Uterus (tissue), 4 donors: Measurements from ENCODE around the gene AAMP. TPM values are rescaled to one million over a fixed set of nuclear protein-coding genes. Genes with fewer than 3 reads are reported as not detected.
A peak's percentile ranks its signal among the peaks of the same experiment; 100 is the strongest.
"Not testable (repeated sequence)": the region's sequence is repeated elsewhere in the genome, so short reads cannot be mapped to it uniquely, and the experiment has no call there.

ENCODE experiments used
- DNase-seq, 2 donors: peaks; one replicate each; pipeline ENCODE4 v3.0.0-alpha.2; 2019 to 2020
- H3K27ac ChIP-seq, 2 donors: fragments of 200-600 bp; sonication (generic); 1 replicate in 1 of 2; 2 replicates in 1 of 2; pipeline ENCODE4 v1.5.1; 2016 to 2018
- H3K27me3 ChIP-seq, 2 donors: fragments of 200-600 bp; sonication (generic); one replicate each; pipeline ENCODE4 v1.5.1; 2018 to 2019; ENCODE audit warnings: control low read depth in 1 of 2
- H3K36me3 ChIP-seq, 2 donors: fragments of 200-600 bp; sonication (generic); one replicate each; pipeline ENCODE4 v1.5.1; 2019; ENCODE audit warnings: control low read depth in 1 of 2
- H3K4me1 ChIP-seq, 2 donors: fragments of 200-600 bp; sonication (generic); one replicate each; pipeline ENCODE4 v1.5.1; 2018 to 2019; ENCODE audit warnings: control low read depth in 1 of 2
- H3K4me3 ChIP-seq, 2 donors: fragments of 200-600 bp; sonication (generic); 1 replicate in 1 of 2; 2 replicates in 1 of 2; pipeline ENCODE4 v1.5.1; 2018 to 2019; ENCODE audit warnings: mild to moderate bottlenecking in 1 of 2
- H3K9me3 ChIP-seq, 2 donors: fragments of 200-600 bp; sonication (generic); one replicate each; pipeline ENCODE4 v1.5.1; 2019; ENCODE audit warnings: control low read depth in 1 of 2
- CTCF ChIP-seq, 4 experiments: fragments of 200-600 bp in 2 of 4; fragments of 450-650 bp in 2 of 4; sonication (generic) in 2 of 4; IDR thresholded peaks; one replicate each; pipeline ENCODE4 v1.5.1; 2016 to 2019; ENCODE audit warnings: antibody characterized with exemption in 4 of 4, mild to moderate bottlenecking in 2 of 4, moderate library complexity in 1 of 4
- POLR2A ChIP-seq, 2 donors: fragments of 450-650 bp; IDR thresholded peaks; one replicate each; pipeline ENCODE4 v1.6.1; 2016; ENCODE audit warnings: antibody characterized with exemption in 2 of 2, mild to moderate bottlenecking in 1 of 2, moderate library complexity in 1 of 2
- intact Hi-C: fragments of 100-400 bp; cut with DNase I; formaldehyde crosslinking; loops from one replicate; pipeline ENCODE4 v1.15.1; 2023; ENCODE audit warnings: low total_unique reads
- total RNA-seq, 4 donors: library from RNA; depleted of rRNA in 3 of 4; stranded (reverse); fragments of >200 nt in 3 of 4; gene quantifications; one replicate each; pipeline versions ENCODE4 v1.1.0 to v1.2.4, GENCODE V29; 2014 to 2023
- donor health status: DM: yes; HTN: yes; CAD: no.

The AAMP gene
- total RNA-seq, 4 donors from 2014 or later, result 79.6 to 160 (median 134) TPM

GRCh38 chr2:218274586-218274985 is 4.6 kb upstream of the AAMP start:
- H3K4me3 ChIP-seq, result no peak overlapping the region
- peak overlapping the region in 1 of 2 donors; percentile 86 for H3K27ac ChIP-seq
- no peaks in the 10 kb centered on the region for H3K9me3 ChIP-seq
- H3K27me3 ChIP-seq, result no peaks in the 10 kb centered on the region
- no peak for DNase-seq
- no peak for TF ChIP-seq CTCF (IDR thresholded peaks at IDR 0.05)
- TF ChIP-seq POLR2A (IDR thresholded peaks at IDR 0.05), result no peak
- no peaks in the 10 kb centered on the region for H3K36me3 ChIP-seq
- intact Hi-C loops, result no loop called here
- peaks cover 11 to 16% of the 10 kb centered on the region in 2 donors for H3K4me1 ChIP-seq

GRCh38 chr2:218273908-218274249 is 3.9 kb upstream of the AAMP start:
- Histone ChIP-seq H3K27ac (peak overlapping the region; percentile 76 to 86), H3K4me3 (no peak overlapping the region), H3K27me3 (no peaks in the 10 kb centered on the region), H3K9me3 (no peaks in the 10 kb centered on the region), H3K36me3 (no peaks in the 10 kb centered on the region), H3K4me1 (peaks cover 11 to 20% of the 10 kb centered on the region in 2 donors)
- TF ChIP-seq POLR2A (IDR thresholded peaks at IDR 0.05), result no peak
- TF ChIP-seq CTCF (IDR thresholded peaks at IDR 0.05), result no peak
- no peak for DNase-seq
- intact Hi-C loops, result no loop called here

GRCh38 chr2:218273214-218273907 is 3.4 kb upstream of the AAMP start:
- peak overlapping the region; percentile 76 to 86 for H3K27ac ChIP-seq
- H3K27me3 ChIP-seq, intact Hi-C loops, H3K36me3 ChIP-seq, DNase-seq, H3K4me3 ChIP-seq, H3K9me3 ChIP-seq: not testable (repeated sequence)
- peaks cover 11 to 22% of the 10 kb centered on the region in 2 donors for H3K4me1 ChIP-seq

GRCh38 chr2:218272531-218273212 is 2.7 kb upstream of the AAMP start:
- H3K27ac ChIP-seq, result peak overlapping the region; percentile 76 to 86
- TF ChIP-seq POLR2A (IDR thresholded peaks at IDR 0.05) (peak in 1 of 2 donors; percentile 19), CTCF (IDR thresholded peaks at IDR 0.05) (peak; percentile 87 to 94 (median 92))
- H3K4me3 ChIP-seq, result no peak overlapping the region
- peaks cover 11 to 22% of the 10 kb centered on the region in 2 donors for H3K4me1 ChIP-seq
- no peaks in the 10 kb centered on the region for H3K9me3 ChIP-seq
- no peaks in the 10 kb centered on the region for H3K36me3 ChIP-seq
- DNase-seq, result peak; percentile 89 to 95
- intact Hi-C loops, result no loop called here
- no peaks in the 10 kb centered on the region for H3K27me3 ChIP-seq

GRCh38 chr2:218271865-218272530 is 2.1 kb upstream of the AAMP start:
- Histone ChIP-seq H3K36me3 (no peaks in the 10 kb centered on the region), H3K4me1 (peaks cover 11 to 22% of the 10 kb centered on the region in 2 donors), H3K27me3 (no peaks in the 10 kb centered on the region), H3K9me3 (no peaks in the 10 kb centered on the region), H3K4me3 (no peak overlapping the region), H3K27ac (peak overlapping the region; percentile 76 to 86)
- DNase-seq, result no peak
- intact Hi-C loops, result no loop called here
- TF ChIP-seq CTCF (IDR thresholded peaks at IDR 0.05) (no peak), POLR2A (IDR thresholded peaks at IDR 0.05) (no peak)
